ENCODE data around the gene PRB2.

DNA sequence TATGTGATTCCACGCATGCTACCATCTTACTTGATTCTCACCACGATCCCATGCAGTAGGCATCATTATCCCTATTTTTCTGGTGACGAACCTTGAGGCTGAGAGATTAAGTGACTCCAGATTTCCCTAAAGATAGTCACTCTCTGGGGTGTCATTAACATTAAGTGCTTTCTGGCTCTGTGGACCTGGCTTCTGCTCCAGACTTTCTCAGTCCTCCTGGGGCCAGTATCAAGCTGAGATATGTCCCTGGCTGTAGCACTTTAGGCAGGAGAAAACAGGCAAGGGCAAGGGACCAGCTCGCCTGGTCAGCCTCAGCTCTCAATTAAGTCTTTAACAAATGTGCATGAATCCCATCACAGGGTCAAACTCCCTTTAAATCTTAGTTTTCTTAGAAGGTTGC, 38.3 kb upstream of the PRB2 start:
- TF ChIP-seq, protein P1, sequence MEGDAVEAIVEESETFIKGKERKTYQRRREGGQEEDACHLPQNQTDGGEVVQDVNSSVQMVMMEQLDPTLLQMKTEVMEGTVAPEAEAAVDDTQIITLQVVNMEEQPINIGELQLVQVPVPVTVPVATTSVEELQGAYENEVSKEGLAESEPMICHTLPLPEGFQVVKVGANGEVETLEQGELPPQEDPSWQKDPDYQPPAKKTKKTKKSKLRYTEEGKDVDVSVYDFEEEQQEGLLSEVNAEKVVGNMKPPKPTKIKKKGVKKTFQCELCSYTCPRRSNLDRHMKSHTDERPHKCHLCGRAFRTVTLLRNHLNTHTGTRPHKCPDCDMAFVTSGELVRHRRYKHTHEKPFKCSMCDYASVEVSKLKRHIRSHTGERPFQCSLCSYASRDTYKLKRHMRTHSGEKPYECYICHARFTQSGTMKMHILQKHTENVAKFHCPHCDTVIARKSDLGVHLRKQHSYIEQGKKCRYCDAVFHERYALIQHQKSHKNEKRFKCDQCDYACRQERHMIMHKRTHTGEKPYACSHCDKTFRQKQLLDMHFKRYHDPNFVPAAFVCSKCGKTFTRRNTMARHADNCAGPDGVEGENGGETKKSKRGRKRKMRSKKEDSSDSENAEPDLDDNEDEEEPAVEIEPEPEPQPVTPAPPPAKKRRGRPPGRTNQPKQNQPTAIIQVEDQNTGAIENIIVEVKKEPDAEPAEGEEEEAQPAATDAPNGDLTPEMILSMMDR (conservative IDR thresholded peaks at IDR 0.05 in 1 of 2, IDR thresholded peaks at IDR 0.05 in 1 of 2; ENCODE audit: low read depth in 1 of 2, low read length in 2 of 2) = no peak
- no peak for TF ChIP-seq EZH2 (IDR thresholded peaks at IDR 0.05; ENCODE audit: low read length, missing control alignments)
